Skeletal muscle tissue (tissue), 4 donors: ENCODE results near the gene NCBP1. TPM values are rescaled to one million over a fixed set of nuclear protein-coding genes. Genes with fewer than 3 reads are reported as not detected.

Experiments used
- H3K27ac ChIP-seq: one replicate; pipeline ENCODE4 v1.7.0; 2013; ENCODE audit warnings: mild to moderate bottlenecking, low read depth, low read length, inconsistent platforms
- H3K27me3 ChIP-seq, 3 donors: one replicate each; pipeline ENCODE4 v1.7.0; 2013; ENCODE audit warnings: low read length in 3 of 3; ENCODE audit not compliant: control insufficient read depth in 3 of 3, insufficient read depth in 3 of 3
- H3K36me3 ChIP-seq, 3 donors: one replicate each; pipeline ENCODE4 v1.7.0; 2013; ENCODE audit warnings: low read length in 3 of 3; ENCODE audit not compliant: control insufficient read depth in 3 of 3, insufficient read depth in 3 of 3
- H3K4me1 ChIP-seq, 3 donors: one replicate each; pipeline ENCODE4 v1.7.0; 2013; ENCODE audit warnings: low read length in 3 of 3, mild to moderate bottlenecking in 3 of 3; ENCODE audit not compliant: control insufficient read depth in 3 of 3, insufficient read depth in 3 of 3
- H3K4me3 ChIP-seq, 3 donors: one replicate each; pipeline ENCODE4 v1.7.0; 2013; ENCODE audit warnings: low read length in 3 of 3
- H3K9ac ChIP-seq, 3 donors: one replicate each; pipeline ENCODE4 v1.7.0; 2013; ENCODE audit warnings: low read length in 3 of 3, mild to moderate bottlenecking in 3 of 3, moderate library complexity in 2 of 3, low read depth in 1 of 3
- H3K9me3 ChIP-seq, 3 donors: one replicate each; pipeline ENCODE4 v1.7.0; 2013; ENCODE audit warnings: low read length in 3 of 3; ENCODE audit not compliant: control insufficient read depth in 3 of 3
- total RNA-seq: library from RNA; depleted of rRNA; stranded (reverse); fragments of >200 nt; gene quantifications from one replicate; pipeline ENCODE4 v1.2.3, GENCODE V29; 2014
- donor health status: Osteomylitis.

The NCBP1 gene
- total RNA-seq, 1 donor from 2014 or later: 50.1 TPM

DNA sequence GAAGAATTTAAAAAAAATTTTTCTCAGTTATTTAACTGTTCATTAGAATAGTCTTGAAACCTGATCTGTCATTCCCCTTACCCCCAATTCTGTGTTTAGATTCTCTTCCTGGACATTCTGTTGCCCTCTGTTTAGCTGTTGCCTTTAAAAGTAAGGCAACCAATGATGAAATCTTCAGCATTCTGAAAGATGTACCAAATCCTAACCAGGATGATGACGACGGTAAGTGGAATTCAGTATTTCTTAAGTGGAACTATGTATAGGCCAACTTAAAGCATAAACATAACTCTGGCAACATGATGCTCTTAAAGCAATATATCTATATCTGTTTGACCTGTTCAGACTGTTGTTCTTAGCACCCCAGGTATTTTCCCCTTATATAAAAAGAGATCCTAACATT, 27.2 kb downstream of the NCBP1 start:
- Histone ChIP-seq H3K36me3 (peaks cover 30 to 71% (median 68%) of the 10 kb centered on the region in 3 donors), H3K4me3 (no peak overlapping the region)

DNA sequence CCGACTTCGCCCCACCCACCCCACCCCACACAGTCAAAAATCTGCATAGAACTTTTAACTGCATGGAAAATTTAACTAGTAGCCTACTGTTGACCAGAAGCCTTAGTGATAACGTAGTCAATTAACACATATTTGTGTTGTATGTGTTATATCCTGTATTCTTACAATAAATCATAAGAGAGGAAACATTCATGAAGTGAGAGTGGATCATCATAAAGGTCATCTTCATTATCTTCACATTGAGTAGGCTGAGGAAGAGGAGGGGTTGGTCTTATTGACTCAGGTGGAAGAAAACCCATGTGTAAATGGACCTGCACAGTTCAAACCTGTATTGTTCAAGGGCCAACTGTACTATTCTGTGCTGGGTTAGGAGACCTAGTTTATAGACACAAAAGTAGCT, 32.1 kb downstream of the NCBP1 start:
- H3K4me3 ChIP-seq: no peak overlapping the region
- peaks cover 43 to 82% (median 76%) of the 10 kb centered on the region in 3 donors for H3K36me3 ChIP-seq
- H3K4me1 ChIP-seq: no peaks in the 10 kb centered on the region
- H3K9ac ChIP-seq: no peak overlapping the region
- H3K27ac ChIP-seq: no peak overlapping the region
- no peaks in the 10 kb centered on the region for H3K27me3 ChIP-seq
- no peaks in the 10 kb centered on the region for H3K9me3 ChIP-seq

More for the DNA sequence above, 27.2 kb downstream of the NCBP1 start:
- Histone ChIP-seq H3K9me3 (no peaks in the 10 kb centered on the region), H3K4me1 (no peaks in the 10 kb centered on the region), H3K9ac (no peak overlapping the region), H3K27me3 (no peaks in the 10 kb centered on the region), H3K27ac (no peak overlapping the region)

DNA sequence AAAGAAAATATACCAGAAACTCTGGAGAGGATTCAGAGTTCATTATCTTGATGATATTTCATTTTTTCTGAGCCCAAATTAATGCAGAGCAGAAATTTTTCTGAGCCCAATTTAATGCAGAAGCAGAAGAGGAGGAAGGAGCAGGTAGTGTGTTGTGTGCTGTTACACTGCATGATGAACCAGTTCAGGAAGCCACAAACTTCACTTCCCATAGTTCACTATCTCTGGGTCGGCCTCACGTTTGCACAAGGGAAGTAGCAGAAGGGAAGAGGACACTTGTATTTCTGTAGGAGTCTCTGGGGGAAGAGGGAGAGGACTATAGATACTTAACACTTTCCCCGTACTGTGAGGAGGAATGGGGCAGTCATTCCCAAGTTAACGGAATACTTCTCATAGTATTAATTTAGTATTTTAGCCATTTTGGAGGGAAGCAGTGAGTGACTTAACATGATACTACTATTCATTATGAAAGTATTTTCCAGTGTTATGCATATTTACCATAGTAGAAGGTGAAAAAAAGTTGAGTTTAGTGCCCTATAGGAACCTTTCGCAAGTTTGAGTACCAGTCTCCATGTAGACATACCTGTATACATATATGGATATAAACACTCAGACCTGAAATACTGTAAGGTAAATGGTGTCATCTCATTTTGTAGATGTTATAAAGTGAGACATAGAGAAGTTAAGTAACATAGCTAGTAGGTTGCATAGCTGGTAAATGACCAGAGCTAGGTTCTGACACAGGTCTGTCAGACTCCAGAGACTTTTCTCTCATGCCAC, 33.5 kb downstream of the NCBP1 start:
- Histone ChIP-seq H3K9ac (no peak overlapping the region), H3K27me3 (no peaks in the 10 kb centered on the region), H3K27ac (no peak overlapping the region), H3K4me3 (no peak overlapping the region), H3K36me3 (peaks cover 41 to 80% (median 75%) of the 10 kb centered on the region in 3 donors), H3K4me1 (no peaks in the 10 kb centered on the region), H3K9me3 (no peaks in the 10 kb centered on the region)

DNA sequence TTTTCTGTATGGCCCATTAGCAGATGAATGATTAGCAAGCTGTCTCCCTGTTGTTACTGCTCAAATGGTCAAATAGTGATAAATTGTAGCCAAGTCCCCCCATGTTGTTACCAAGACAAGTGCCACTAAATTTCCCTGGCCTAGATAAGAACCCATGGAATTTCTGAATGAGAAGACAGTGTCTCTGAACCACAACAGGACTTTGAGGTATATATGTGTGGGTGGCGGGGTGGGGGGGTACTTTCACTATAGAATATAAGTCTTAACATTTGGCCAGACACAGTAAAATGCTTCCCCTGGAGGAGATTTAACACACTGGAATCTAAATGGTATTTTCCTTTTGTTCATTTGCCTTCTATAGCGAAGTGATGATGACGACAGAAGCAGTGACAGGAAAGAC, 34.9 kb downstream of the NCBP1 start:
- no peak overlapping the region for H3K4me3 ChIP-seq
- peaks cover 47 to 80% (median 70%) of the 10 kb centered on the region in 3 donors for H3K36me3 ChIP-seq
- no peak overlapping the region for H3K27ac ChIP-seq
- no peak overlapping the region for H3K9ac ChIP-seq
- no peaks in the 10 kb centered on the region for H3K9me3 ChIP-seq
- no peaks in the 10 kb centered on the region for H3K4me1 ChIP-seq
- no peaks in the 10 kb centered on the region for H3K27me3 ChIP-seq

DNA sequence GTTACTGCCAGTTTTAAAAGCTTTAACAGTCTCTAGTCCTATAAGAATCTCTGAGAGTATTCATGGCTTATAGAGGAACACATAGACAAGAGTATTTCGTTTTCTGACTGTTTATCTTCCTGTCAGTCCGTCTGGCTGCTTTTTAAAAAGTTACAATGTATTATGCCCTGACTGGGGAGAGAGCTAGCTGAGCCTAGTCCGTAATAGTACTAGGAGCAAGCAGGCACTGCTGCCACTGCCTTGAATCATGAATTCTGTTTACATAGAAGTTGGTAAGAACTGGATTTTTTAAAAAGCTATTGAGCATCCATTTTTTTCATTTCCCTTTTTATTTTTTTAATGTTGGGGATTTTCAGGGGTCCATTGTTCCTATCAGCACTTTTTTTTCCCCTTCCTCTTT, 37.0 kb downstream of the NCBP1 start:
- H3K36me3 ChIP-seq: peaks cover 43 to 82% (median 70%) of the 10 kb centered on the region in 3 donors
- H3K27ac ChIP-seq: no peak overlapping the region
- H3K4me1 ChIP-seq: no peaks in the 10 kb centered on the region
- H3K9ac ChIP-seq: no peak overlapping the region
- no peaks in the 10 kb centered on the region for H3K27me3 ChIP-seq
- no peak overlapping the region for H3K4me3 ChIP-seq
- no peaks in the 10 kb centered on the region for H3K9me3 ChIP-seq

DNA sequence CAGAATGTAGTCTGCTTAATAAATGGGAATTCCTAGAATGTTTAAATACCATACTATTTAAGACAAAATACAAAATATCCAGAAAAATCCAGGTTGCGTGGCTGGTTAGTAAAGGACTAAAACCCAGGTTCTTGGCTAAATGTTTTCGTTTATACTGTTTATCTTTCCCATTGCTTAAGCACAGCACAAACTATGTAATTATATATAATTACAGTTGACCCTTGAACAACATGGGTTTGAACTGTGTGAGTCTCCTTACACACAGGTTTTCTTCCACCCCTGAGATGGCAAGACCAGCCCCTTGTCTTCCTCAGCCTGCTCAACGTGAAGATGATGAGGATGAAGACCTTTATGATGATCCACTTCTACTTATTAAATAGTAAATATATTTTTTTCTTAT, 38.8 kb downstream of the NCBP1 start:
- Histone ChIP-seq H3K36me3 (peaks cover 34 to 68% (median 61%) of the 10 kb centered on the region in 3 donors), H3K27me3 (no peaks in the 10 kb centered on the region), H3K27ac (no peak overlapping the region), H3K9ac (no peak overlapping the region), H3K9me3 (no peaks in the 10 kb centered on the region), H3K4me1 (no peaks in the 10 kb centered on the region), H3K4me3 (no peak overlapping the region)

DNA sequence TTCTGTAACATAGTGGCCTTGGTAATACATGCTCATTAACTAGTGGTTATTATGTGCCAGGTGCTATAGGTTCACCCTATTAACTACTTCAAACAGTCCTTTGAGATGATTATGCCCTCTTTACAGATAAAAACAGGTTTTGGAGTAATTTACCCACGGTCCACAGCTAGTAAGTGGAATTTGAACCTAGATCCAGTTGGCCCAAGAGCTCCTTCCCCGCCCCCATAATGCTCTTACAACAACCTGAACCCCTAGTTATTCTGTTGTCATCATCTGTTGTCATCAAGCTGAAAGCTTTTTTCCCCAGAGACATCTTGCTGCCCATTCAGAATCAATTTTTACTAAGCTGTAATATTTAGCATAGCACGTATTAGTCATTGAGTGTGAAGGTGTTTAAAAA, 40.3 kb downstream of the NCBP1 start:
- H3K4me1 ChIP-seq: no peaks in the 10 kb centered on the region
- peaks cover 29 to 60% (median 57%) of the 10 kb centered on the region in 3 donors for H3K36me3 ChIP-seq
- H3K27ac ChIP-seq: no peak overlapping the region
- no peaks in the 10 kb centered on the region for H3K27me3 ChIP-seq
- no peaks in the 10 kb centered on the region for H3K9me3 ChIP-seq
- no peak overlapping the region for H3K9ac ChIP-seq
- H3K4me3 ChIP-seq: no peak overlapping the region

DNA sequence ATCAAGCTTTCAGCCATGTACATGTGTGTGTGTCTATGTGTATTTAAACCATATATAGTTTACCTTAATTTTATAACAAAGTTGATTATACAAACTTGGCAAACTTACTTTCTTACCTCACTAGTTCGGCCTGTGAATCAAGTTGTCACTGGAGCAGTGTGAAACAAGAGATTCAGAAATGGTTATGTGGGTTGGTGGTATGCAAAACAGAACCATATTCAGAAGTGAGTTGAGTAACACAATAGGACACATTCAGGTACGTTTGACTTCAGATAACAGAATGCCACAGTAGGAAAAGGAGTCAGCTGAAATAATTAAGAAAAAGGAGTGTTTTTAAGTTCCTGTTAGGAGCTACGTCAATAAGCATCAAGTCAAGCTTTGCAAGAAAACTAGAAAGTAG, 42.0 kb downstream of the NCBP1 start:
- H3K27me3 ChIP-seq: no peaks in the 10 kb centered on the region
- no peak overlapping the region for H3K27ac ChIP-seq
- H3K36me3 ChIP-seq: peaks cover 20 to 53% (median 45%) of the 10 kb centered on the region in 3 donors
- H3K4me1 ChIP-seq: no peaks in the 10 kb centered on the region
- H3K9me3 ChIP-seq: no peaks in the 10 kb centered on the region
- H3K4me3 ChIP-seq: no peak overlapping the region
- H3K9ac ChIP-seq: no peak overlapping the region

DNA sequence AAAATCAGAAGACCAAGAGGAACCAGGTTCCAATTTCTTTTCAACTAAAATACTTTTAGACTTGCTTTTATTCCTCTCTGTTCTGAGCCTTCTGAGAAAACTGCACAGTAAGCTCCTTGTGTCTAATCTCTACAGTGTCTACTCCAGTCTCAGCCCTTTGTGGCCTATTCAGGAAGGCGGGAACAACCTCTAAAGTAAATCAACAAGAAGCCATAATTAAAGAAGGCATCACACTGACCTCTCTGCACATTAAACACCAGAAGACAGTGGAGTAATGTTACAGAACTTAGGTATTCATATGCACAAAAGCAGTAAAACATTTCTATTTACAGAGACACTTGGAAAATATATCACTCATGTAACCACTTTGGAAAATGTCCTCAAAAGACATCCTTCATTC, 48.6 kb downstream of the NCBP1 start:
- Histone ChIP-seq H3K9ac (no peak overlapping the region), H3K4me3 (no peak overlapping the region), H3K36me3 (peaks cover 14 to 47% (median 38%) of the 10 kb centered on the region in 3 donors), H3K4me1 (no peaks in the 10 kb centered on the region), H3K27ac (no peak overlapping the region), H3K27me3 (no peaks in the 10 kb centered on the region), H3K9me3 (no peaks in the 10 kb centered on the region)

DNA sequence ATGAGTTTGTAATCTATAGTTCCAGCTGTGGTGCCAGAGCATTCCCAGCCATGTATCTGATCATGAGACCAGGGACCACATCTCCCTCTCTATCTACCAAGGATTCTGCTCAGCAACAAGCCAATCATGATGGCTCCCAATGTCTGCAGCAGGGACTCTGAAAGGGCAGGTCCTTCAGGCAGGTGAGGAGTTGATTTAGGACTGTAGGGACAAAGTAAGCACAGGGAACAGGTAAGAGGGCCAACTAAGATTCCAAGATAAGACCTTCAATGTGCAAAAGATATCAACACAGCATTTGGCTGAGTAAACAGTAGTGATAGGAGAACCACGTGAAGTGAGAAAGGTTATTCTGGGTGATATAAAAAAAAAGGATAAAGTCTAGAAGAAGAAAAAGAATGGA, 55.0 kb downstream of the NCBP1 start:
- Histone ChIP-seq H3K4me1 (no peaks in the 10 kb centered on the region), H3K9me3 (no peaks in the 10 kb centered on the region), H3K27ac (no peak overlapping the region), H3K27me3 (no peaks in the 10 kb centered on the region), H3K4me3 (no peak overlapping the region), H3K9ac (no peak overlapping the region), H3K36me3 (peaks cover 19 to 53% (median 50%) of the 10 kb centered on the region in 3 donors)
